Cardiac fibroblast (primary cell): ENCODE measurements around the gene PITRM1.
"Not testable (repeated sequence)": the region's sequence is repeated elsewhere in the genome, so short reads cannot be mapped to it uniquely, and the experiment has no call there.

Source experiments
- DNase-seq, 2 donors: peaks; one replicate each; pipeline versions ENCODE4 v3.0.0 to v3.0.0-alpha.2; 2010; ENCODE audit warnings: low read depth in 2 of 2
- H3K4me3 ChIP-seq, 2 donors: replicated peaks in 1 of 2; 1 replicate in 1 of 2; 2 replicates in 1 of 2; pipeline ENCODE4 v1.5.1; 2011; ENCODE audit warnings: low read depth in 2 of 2, low read length in 2 of 2, mild to moderate bottlenecking in 2 of 2, moderate library complexity in 1 of 2
- CTCF ChIP-seq: IDR thresholded peaks from one replicate; pipeline ENCODE4 v1.5.1; 2011; ENCODE audit warnings: low read depth, mild to moderate bottlenecking, low read length, inconsistent platforms

The PITRM1 gene

GRCh38 chr10:3178042-3178441 lies 5.5 kb upstream of the PITRM1 start:
- TF ChIP-seq CTCF, result no peak
- no peak overlapping the region for H3K4me3 ChIP-seq
- no peak for DNase-seq

DNA sequence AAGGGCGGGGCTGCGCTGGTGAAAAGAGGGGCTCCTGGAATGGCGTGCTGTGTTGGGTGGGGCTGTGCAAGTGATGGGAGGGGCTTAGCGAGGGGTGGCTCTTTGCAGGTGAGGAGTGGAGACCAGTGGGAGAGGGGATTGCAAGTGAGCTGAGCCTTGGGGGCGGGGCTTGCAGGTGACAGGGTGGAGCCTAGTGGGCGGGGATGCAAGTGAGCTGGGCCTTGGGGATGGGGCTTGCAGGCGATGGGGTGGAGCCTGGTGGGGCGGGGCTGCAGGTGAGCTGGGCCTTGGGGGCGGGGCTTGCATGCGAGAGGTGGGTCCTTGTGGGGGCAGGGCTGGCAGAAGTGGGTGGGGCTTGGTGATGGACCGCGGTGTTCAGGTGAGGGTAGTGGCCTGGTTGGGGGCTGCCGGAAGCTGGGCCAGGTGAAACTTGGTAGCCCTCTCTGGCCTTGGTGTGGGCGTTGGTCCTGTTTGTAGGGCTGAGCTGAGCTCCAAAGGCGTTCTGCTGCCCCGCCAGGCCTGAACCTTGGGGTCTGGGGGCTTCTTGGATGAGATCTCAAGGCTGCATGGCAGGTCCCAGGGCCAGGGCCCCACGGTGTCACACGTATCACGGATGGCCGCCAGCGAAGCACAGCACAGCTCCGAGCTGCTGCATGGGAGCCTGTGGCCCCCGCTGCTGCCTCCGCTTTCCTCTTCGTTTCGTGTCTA lies 743 bp upstream of the PITRM1 start:
- peak overlapping the region; percentile 49 to 51 for H3K4me3 ChIP-seq
- DNase-seq, result no peak
- TF ChIP-seq CTCF, result no peak

DNA sequence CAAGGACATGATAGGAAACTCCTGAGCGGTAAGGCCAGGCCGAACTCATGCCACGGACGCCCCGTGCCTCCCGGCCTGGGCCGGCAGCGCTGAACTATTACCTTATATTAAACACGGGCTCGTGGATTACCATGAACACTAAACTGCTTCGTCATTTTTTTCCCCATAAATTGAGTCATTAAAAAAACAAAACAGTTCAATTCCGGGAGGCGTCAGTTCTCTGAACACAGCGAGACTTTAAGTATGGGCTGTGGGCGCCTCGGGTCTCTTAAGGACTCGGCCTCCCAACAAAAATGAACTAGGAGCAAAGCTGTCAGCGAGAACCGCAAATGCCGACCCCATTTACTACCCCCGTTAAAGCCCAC lies 519 bp downstream of the PITRM1 start:
- DNase-seq, result peak; percentile 48 to 88
- H3K4me3 ChIP-seq, result peak overlapping the region; percentile 63 to 84
- no peak for TF ChIP-seq CTCF

DNA sequence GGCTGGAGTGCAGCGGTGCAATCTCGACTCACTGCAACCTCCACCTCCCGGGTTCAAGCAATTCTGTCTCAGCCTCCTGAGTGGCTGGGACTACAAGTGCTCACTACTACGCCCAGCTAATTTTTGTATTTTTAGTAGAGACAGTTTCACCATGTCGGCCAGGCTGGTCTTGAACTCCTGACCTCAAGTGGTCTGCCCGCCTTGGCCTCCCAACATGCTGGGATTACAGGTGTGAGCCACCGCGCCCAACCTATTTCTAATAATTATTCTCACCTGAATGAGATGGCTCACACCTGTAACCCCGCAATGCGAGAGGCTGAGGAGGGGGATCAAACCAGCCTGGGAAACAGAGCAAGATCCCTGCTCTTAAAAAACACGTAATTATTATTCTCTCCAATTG lies 1.1 kb downstream of the PITRM1 start:
- DNase-seq, result not testable (repeated sequence)
- peak overlapping the region; percentile 63 to 84 for H3K4me3 ChIP-seq

DNA sequence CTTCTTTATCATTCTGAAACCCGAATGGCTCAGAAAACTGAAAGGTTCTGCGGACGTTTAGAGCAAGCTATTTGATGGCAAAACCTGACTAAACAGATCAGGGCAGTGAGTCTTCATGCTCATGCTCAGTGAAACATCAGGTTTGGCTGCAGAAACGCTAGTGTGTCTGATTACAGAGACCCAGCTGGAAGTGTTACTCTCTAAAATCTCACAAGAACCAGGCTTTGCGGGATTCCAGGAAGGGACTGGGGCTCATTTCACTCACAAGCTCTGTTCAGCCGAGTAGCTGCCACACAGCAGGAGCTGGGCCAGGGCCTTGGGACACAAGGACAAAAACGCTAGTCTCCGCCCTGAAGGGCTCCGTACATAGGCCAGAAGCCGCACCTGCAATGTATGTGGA lies 2.9 kb downstream of the PITRM1 start:
- TF ChIP-seq CTCF, result no peak
- no peak for DNase-seq
- H3K4me3 ChIP-seq, result no peak overlapping the region

GRCh38 chr10:3169271-3169670 lies 3.3 kb downstream of the PITRM1 start:
- TF ChIP-seq CTCF, result no peak
- DNase-seq, result no peak
- no peak overlapping the region for H3K4me3 ChIP-seq

DNA sequence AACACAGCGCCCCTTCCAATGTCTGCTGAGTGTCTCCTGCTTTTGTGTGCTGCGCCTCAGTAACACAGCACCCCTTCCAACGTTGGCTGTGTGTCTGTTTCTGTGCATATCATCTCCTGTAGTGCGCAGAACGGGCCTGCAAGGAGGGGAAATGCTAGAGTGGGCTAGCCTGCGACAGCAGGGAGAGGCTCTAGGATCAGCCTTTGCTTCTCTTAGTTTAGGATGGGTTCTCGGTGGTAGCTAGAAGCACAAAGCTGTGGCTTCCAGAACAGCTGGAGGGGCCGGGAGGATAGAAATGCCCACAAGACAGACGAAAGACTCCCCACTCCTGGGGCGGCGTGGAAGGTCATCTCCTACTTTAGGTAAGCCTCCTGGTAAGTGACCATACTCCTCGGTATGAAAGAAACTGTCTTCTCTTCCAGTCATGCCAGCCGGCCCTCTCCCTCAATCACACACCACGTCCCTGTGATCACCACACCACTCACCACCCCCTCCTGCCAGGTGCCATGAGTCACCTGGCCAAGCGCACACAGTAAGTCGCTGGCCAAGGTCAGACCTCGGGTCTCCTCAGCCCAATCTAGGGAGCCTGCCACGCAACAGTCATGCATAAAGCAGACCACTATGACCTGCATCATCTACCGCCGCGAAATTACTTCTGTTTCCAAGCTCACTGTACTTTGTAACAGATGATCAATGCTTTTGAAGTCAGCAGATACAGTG lies 4.8 kb downstream of the PITRM1 start:
- no peak for TF ChIP-seq CTCF
- H3K4me3 ChIP-seq, result no peak overlapping the region
- no peak for DNase-seq
